HS-5 (cell line): Measurements from ENCODE around the gene PLD4.
"Not testable (repeated sequence)": the region's sequence is repeated elsewhere in the genome, so short reads cannot be mapped to it uniquely, and the experiment has no call there.

Source experiments
- DNase-seq: peaks from one replicate; pipeline ENCODE4 v3.0.0-alpha.2; 2012; ENCODE audit warnings: low read depth

Gene PLD4, protein sequence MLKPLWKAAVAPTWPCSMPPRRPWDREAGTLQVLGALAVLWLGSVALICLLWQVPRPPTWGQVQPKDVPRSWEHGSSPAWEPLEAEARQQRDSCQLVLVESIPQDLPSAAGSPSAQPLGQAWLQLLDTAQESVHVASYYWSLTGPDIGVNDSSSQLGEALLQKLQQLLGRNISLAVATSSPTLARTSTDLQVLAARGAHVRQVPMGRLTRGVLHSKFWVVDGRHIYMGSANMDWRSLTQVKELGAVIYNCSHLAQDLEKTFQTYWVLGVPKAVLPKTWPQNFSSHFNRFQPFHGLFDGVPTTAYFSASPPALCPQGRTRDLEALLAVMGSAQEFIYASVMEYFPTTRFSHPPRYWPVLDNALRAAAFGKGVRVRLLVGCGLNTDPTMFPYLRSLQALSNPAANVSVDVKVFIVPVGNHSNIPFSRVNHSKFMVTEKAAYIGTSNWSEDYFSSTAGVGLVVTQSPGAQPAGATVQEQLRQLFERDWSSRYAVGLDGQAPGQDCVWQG

DNA sequence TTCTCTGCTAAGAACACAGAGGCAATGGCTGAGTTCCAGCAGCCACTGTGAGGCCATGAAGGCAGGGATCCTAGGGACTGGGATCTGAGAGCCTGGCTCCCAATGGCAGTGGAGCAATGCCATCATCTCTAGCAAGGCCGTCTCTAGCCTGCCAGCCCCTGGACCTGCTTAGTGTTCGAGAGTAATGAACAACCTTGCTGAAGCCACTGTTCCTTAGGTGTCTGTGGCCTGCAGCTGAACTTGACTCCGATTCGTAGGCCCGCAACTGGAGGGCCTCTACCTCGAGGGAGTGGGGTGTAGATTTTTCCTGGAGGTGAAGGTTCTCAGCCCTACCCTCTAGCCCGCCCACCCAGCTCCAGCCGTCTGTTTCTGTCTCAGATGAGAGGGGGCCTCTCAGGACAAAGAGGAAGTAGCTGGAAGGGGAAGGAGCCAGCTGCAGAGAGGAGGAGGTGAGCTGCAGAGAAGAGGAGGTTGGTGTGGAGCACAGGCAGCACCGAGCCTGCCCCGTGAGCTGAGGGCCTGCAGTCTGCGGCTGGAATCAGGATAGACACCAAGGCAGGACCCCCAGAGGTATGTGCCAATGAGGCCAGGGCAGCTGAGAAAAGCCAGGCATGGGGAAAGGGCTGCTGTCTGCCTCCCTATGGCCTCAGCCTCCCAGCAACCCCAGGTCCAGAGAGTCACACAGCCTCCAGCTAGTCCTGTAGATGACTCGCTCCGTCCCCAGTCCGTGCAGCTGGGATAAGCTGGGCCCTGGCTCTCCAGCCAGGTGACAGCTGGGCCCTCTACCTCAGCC lies at the start of gene PLD4:
Gene PLD4, plus strand, starts transcription at position 459 of the 793 bp plus-strand sequence. CDS start 2,262 bp downstream, outside the sequence.
- DNase-seq, result no peak

DNA sequence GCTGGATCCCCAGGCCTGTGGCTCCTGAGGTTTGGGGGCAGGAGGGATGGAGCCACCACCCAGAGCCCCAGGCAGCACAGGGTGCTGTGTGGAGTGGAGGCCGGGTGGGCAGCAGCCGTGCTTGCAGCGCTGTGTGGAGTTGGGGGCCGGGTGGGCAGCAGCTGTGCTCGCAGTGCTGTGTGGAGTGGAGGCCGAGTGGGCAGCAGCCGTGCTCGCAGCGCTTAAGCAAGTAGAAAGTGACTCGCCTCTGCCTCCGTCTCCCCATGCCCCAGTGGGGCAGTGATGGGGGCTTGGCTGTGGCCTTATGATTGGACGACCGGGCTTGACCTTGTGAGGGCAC lies 49.3 kb upstream of the PLD4 start:
- no peak for DNase-seq

- no peak for DNase-seq
Observed at GRCh38 chr14:104875811-104876210, 48.9 kb upstream of the PLD4 start.

- DNase-seq, result no peak
Observed at GRCh38 chr14:104876251-104876699, 48.4 kb upstream of the PLD4 start.

GRCh38 chr14:104877066-104877805 lies 47.4 kb upstream of the PLD4 start:
- no peak for DNase-seq

- DNase-seq, result no peak
Observed at GRCh38 chr14:104877806-104878550, 46.7 kb upstream of the PLD4 start.

- no peak for DNase-seq
Observed at GRCh38 chr14:104878582-104878981, 46.1 kb upstream of the PLD4 start.

GRCh38 chr14:104879201-104879982 lies 45.3 kb upstream of the PLD4 start:
- no peak for DNase-seq

DNA sequence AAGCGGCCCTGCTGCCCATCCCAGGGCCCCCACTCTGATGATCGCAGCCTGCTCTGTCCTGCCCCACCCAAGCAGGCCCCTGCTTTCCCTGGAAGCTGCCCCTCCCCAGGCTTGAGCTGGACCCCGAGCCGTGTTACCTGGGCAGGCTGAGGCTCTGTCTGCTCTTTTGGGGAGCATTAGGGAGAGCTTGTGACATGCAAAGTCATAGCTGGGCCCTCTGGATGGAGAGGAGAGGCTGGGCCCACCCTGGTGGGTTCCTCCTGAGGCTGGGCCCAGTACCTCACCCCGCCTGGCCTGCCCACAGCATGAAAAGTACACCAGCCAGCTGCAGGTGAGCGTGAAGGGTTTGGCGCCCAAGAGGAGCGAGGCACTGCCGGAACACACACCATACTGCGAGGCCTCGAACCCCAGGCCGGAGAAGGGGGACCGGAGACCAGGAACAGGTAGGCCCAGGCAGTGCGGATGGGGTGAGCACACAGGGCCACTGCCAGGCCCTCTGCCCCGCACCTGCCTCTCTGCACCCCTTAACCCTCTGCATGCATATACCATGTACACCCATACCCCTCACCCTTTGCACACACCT lies 44.6 kb upstream of the PLD4 start:
- no peak for DNase-seq

DNA sequence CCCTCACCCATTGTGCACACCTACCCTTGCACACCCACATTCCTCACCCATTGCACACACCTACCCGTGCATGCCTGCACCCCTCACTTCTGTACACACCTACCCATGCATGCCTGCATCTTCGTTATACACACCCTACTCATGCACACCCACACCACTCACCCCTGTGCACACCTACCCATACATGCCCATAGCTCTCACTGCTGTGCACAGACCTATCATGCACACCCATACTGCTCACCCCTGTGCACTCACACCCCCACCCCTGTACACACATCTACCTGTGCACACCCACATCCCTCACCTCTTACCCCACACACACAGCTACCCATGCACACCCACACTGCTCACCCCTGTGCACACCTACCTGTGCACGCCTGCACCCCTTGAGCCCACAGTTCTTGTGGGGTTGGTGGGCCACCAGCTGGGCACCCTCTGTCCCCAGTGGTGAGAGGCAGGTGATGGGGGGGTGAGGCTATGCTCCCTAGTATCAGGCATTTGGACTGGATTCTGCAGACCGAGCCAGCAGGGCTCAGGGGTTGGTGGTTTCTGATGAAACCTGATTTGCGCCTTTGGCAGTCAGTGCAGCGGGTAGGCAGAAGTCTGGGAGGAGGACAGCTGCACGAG lies 44.0 kb upstream of the PLD4 start:
- DNase-seq, result no peak

- no peak for DNase-seq
Observed at GRCh38 chr14:104881369-104881979, 43.2 kb upstream of the PLD4 start.

DNA sequence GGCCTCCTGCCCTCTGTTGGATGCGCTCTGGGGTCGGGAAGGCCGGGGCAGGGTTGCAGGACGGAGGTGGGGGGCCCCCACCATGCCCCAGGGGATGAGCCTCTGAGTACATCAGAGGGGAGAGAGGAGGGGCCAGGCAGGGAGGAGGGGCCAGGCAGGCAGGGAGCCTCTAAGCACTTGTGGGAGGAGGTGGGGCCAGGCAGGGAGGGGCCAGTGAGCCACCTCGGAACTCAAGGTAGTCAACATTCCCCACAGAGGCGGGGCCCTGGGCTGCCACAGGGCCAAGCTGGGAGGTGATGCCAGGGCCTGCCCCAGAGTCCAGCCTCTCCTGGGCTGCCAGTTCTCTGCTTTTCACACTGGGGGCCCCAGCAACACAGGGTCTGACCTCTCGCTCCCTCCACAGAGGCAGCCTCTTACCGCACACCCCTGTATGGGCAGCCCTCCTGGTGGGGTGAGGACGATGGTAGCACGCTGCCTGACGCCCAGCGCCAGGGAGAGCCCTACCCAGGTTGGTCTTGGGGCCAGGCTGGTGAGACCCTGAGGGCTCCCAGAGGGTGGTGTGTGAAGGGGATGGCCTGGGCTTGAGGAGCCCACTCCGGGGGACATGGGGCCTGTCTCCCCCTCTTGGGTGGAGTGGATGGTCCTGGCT lies 42.2 kb upstream of the PLD4 start:
- DNase-seq, result no peak

- no peak for DNase-seq
Observed at GRCh38 chr14:104882991-104883660, 41.6 kb upstream of the PLD4 start.

DNA sequence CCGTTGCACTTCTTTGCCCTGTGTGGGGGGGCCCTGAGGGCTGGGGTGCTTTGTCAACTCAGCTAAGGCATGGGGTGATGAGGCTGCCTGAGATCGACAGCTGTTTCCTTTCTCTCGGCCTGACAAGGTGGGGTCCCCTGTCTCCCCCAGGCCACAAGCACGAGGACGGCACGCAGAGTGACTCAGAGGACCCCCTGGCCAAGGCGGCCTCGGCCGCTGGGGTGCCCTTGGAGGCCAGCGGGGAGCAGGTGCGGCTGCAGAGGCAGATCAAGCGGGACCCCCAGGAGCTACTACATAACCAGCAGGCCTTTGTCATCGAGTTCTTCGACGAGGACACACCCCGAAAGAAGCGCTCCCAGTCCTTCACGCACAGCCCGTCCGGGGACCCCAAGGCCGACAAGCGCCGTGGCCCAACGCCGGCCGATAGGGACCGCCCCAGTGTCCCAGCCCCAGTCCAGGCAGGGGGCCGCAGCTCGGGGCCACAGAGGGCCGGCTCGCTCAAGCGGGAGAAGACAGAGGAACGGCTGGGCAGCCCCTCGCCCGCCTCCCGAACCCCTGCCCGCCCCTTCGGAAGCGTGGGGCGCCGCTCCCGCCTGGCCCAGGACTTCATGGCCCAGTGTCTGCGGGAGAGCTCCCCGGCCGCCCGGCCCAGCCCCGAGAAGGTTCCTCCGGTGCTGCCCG lies 40.9 kb upstream of the PLD4 start:
- no peak for DNase-seq

DNA sequence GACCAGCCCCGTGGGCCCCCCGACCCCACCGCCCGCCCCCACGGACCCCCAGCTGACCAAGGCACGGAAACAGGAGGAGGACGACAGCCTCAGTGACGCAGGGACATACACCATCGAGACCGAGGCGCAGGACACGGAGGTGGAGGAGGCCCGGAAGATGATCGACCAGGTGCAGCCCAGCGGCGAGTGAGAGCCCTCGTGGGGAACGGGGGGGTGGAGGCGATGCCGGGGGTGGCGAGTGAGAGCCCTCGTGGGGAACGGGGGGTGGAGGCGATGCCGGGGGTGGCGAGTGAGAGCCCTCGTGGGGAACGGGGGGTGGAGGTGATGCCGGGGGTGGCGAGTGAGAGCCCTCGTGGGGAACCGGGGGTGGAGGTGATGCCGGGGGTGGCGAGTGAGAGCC lies 40.3 kb upstream of the PLD4 start:
- not testable (repeated sequence) for DNase-seq

DNA sequence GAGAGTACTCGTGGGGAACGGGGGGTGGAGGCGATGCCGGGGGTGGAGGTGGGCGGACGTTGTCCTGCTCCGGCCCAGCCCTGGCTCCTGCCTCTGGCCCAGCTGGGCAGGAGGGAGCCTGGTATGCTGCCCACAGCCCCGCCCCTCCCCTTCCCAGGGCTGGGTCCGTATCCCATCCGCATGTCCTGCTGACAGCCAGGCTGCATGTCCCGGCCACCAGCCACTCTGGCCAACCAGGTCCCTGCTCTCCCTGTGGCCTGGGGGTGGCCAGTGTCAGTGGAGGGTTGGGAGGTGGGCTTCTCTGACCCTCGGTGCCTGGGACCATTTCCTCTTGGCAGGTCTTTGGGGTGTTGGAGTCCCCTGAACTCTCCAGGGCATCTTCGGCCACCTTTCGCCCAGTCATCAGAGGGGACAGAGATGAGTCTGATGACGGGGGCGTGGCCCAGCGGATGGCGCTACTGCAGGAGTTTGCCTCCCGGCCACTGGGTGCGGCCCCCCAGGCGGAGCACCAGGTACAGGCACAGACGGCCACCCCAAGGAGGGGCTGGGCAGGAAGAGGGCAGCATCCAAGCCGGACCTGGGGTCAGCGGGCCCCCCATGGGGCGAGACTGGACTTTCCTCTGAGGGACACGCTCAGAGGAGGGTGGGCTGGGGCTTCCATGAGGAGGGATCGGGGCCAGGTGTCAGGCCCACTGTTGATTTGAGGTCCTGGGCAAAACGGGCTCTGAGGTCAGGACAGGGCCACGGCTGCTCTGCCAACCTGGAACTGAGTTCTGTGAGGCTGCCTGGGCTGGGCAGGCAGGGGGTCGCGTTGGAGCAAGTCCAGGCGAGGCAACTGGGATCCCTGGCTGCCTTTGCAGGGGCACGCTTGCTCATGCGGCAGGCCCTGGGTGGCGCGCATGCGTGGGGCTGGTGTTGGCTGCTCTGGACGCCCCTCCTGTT lies 39.4 kb upstream of the PLD4 start:
- no peak for DNase-seq
